ENCODE data around the gene KCNT2. TPM values are rescaled to one million over a fixed set of nuclear protein-coding genes. Genes with fewer than 3 reads are reported as not detected.

The KCNT2 gene
- total and polyA plus RNA-seq, 2 donors (not counting 3 experiments of a cell fraction or from before 2014, with no cell fraction given): 0.46 to 1.6 TPM

DNA sequence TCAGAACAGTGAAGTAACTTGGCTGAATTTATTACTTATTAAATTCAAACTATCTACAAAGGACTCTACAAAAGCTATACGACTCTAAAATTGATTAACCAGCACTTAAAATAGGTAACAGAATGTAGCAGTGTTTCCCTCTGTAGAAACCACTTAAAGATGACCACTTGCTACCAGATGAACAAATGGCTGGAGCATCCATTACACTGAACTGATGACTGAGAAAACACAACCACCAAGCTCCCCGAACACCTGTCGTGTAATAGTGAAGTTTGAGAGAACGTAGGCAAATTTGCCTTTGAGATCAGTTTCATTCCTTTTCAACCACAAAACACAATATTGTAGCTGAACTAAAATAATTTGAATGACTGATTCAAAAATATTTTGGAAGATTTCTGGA lies 226.7 kb downstream of the KCNT2 start:
- TF ChIP-seq FOS (IDR thresholded peaks at IDR 0.05; ENCODE audit: borderline replicate concordance, insufficient read depth, low read length) (no peak), MYC (IDR thresholded peaks at IDR 0.05; ENCODE audit: low read depth, low read length) (no peak)
- TF ChIP-seq, protein P1, sequence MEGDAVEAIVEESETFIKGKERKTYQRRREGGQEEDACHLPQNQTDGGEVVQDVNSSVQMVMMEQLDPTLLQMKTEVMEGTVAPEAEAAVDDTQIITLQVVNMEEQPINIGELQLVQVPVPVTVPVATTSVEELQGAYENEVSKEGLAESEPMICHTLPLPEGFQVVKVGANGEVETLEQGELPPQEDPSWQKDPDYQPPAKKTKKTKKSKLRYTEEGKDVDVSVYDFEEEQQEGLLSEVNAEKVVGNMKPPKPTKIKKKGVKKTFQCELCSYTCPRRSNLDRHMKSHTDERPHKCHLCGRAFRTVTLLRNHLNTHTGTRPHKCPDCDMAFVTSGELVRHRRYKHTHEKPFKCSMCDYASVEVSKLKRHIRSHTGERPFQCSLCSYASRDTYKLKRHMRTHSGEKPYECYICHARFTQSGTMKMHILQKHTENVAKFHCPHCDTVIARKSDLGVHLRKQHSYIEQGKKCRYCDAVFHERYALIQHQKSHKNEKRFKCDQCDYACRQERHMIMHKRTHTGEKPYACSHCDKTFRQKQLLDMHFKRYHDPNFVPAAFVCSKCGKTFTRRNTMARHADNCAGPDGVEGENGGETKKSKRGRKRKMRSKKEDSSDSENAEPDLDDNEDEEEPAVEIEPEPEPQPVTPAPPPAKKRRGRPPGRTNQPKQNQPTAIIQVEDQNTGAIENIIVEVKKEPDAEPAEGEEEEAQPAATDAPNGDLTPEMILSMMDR (IDR thresholded peaks at IDR 0.05; ENCODE audit: extremely low read depth in 1 of 2, insufficient read depth in 1 of 2, low read depth in 1 of 2, low read length in 2 of 2): no peak
- TF ChIP-seq, protein P2, sequence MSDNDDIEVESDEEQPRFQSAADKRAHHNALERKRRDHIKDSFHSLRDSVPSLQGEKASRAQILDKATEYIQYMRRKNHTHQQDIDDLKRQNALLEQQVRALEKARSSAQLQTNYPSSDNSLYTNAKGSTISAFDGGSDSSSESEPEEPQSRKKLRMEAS (IDR thresholded peaks at IDR 0.05; ENCODE audit: insufficient read depth, insufficient read length): no peak
- DNase-seq (ENCODE audit: low read depth, low spot score) (no peak), FAIRE-seq (no peak)
- H3K27ac ChIP-seq (ENCODE audit: insufficient read depth, low read depth, low read length): no peak overlapping the region
- dilution Hi-C loops (cut with MboI; ENCODE audit: extremely low pct_ligation_motif_present, low sequenced_read_pairs) (no loop called here), intact Hi-C loops (cut with micrococcal nuclease) (no loop called here)
- H3K4me2 ChIP-seq (ENCODE audit: insufficient read depth, low read length): no peak overlapping the region
- no peaks in the 10 kb centered on the region for H4K20me1 ChIP-seq (replicated peaks; ENCODE audit: control insufficient read depth, extremely low read depth, insufficient read depth, low read length)
- no TSS peak for BruUV-seq (replicated peaks)
- no peak overlapping the region for H3K4me3 ChIP-seq (replicated peaks in 1 of 3; ENCODE audit: insufficient read depth in 1 of 3, low read depth in 1 of 3, low read length in 3 of 3)
- ChIA-PET CTCF (interaction anchor here (1.2 to 4.7 kb wide), 2 partner anchors 9 to 19 kb away, joined by 3 to 26 read pairs; no protein-coding TSS in a partner anchor), POLR2A (no interaction called here)
- H2AFZ ChIP-seq (ENCODE audit: low read depth, low read length): no peak overlapping the region
- no peaks in the 10 kb centered on the region for H3K79me2 ChIP-seq (ENCODE audit: control insufficient read depth, insufficient read depth, low read length)
- H3K4me1 ChIP-seq (ENCODE audit: control insufficient read depth, extremely low read depth, insufficient read depth, low read length): no peaks in the 10 kb centered on the region
- H3K9ac ChIP-seq (replicated peaks; ENCODE audit: extremely low read depth, insufficient read depth, low read length): no peak overlapping the region
- H3K9me1 ChIP-seq (replicated peaks; ENCODE audit: control insufficient read depth, extremely low read depth, insufficient read depth, low read length): no peaks in the 10 kb centered on the region
- no peaks in the 10 kb centered on the region for H3K9me3 ChIP-seq (replicated peaks; ENCODE audit: control insufficient read depth, insufficient read depth, low read length)
- H3K27me3 ChIP-seq (ENCODE audit: control insufficient read depth in 2 of 2, insufficient read depth in 2 of 2, low read length in 2 of 2): no peaks in the 10 kb centered on the region
- H3K36me3 ChIP-seq (ENCODE audit: control insufficient read depth in 2 of 2, extremely low read depth in 1 of 2, insufficient read depth in 2 of 2, low read length in 2 of 2): no peaks in the 10 kb centered on the region

DNA sequence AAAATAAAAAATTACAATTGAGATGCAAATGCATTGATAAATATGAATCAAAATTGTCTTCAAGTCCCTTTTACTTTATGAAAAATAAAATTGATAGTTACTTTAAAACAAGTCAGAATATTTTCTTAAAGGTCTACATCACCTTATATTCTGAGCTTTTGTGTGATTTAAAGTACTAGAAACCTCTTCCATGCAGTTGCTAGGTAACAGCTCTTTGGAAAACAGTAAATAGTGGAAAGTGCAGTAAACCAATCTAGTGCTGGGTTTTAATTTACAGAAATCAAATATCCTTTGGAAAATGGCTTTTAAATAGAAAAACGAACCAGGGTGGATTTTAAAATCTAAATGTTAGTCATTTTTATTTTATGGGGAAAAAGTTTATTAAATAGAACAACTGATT lies 227.9 kb downstream of the KCNT2 start:
- H3K36me3 ChIP-seq (ENCODE audit: control insufficient read depth in 2 of 2, extremely low read depth in 1 of 2, insufficient read depth in 2 of 2, low read length in 2 of 2): no peaks in the 10 kb centered on the region
- POLR2A ChIA-PET: no interaction called here
- H4K20me1 ChIP-seq (replicated peaks; ENCODE audit: control insufficient read depth, extremely low read depth, insufficient read depth, low read length): no peaks in the 10 kb centered on the region
- no peaks in the 10 kb centered on the region for H3K27me3 ChIP-seq (ENCODE audit: control insufficient read depth in 2 of 2, insufficient read depth in 2 of 2, low read length in 2 of 2)
- CTCF ChIA-PET: interaction anchor here (0.7 kb wide), 1 partner anchor 25 kb away, joined by 3 read pairs; no protein-coding TSS in a partner anchor
- intact Hi-C loops (cut with micrococcal nuclease) (no loop called here), dilution Hi-C loops (cut with MboI; ENCODE audit: extremely low pct_ligation_motif_present, low sequenced_read_pairs) (no loop called here)
- BruUV-seq (replicated peaks): no TSS peak
- H2AFZ ChIP-seq (ENCODE audit: low read depth, low read length): no peak overlapping the region
- no peaks in the 10 kb centered on the region for H3K4me1 ChIP-seq (ENCODE audit: control insufficient read depth, extremely low read depth, insufficient read depth, low read length)
- FAIRE-seq: no peak
- H3K79me2 ChIP-seq (ENCODE audit: control insufficient read depth, insufficient read depth, low read length): no peaks in the 10 kb centered on the region
- no peak overlapping the region for H3K4me3 ChIP-seq (replicated peaks in 1 of 3; ENCODE audit: insufficient read depth in 1 of 3, low read depth in 1 of 3, low read length in 3 of 3)
- DNase-seq (ENCODE audit: low read depth, low spot score): no peak
- H3K9ac ChIP-seq (replicated peaks; ENCODE audit: extremely low read depth, insufficient read depth, low read length): no peak overlapping the region
- H3K9me3 ChIP-seq (replicated peaks; ENCODE audit: control insufficient read depth, insufficient read depth, low read length): no peaks in the 10 kb centered on the region
- no peak overlapping the region for H3K27ac ChIP-seq (ENCODE audit: insufficient read depth, low read depth, low read length)
- no peak overlapping the region for H3K4me2 ChIP-seq (ENCODE audit: insufficient read depth, low read length)
- TF ChIP-seq MYC (IDR thresholded peaks at IDR 0.05; ENCODE audit: low read depth, low read length) (no peak), POLR2A (IDR thresholded peaks at IDR 0.05; ENCODE audit: low read depth, low read length) (no peak), GATA2 (IDR thresholded peaks at IDR 0.05; ENCODE audit: insufficient read depth, insufficient read length, low read depth, low read length) (no peak), POLR2AphosphoS5 (IDR thresholded peaks at IDR 0.05; ENCODE audit: insufficient read depth, low read depth, low read length) (no peak), JUN (IDR thresholded peaks at IDR 0.05; ENCODE audit: borderline replicate concordance, insufficient read depth, insufficient read length, low read depth) (no peak), FOS (IDR thresholded peaks at IDR 0.05; ENCODE audit: borderline replicate concordance, insufficient read depth, low read length) (no peak), EZH2 (IDR thresholded peaks at IDR 0.05; ENCODE audit: borderline replicate concordance, low read depth, low read length, severe bottlenecking) (no peak)
- TF ChIP-seq, protein P1 (IDR thresholded peaks at IDR 0.05; ENCODE audit: extremely low read depth in 1 of 2, insufficient read depth in 1 of 2, low read depth in 1 of 2, low read length in 2 of 2): no peak
- TF ChIP-seq, protein P2 (IDR thresholded peaks at IDR 0.05; ENCODE audit: insufficient read depth, insufficient read length): no peak
- no peaks in the 10 kb centered on the region for H3K9me1 ChIP-seq (replicated peaks; ENCODE audit: control insufficient read depth, extremely low read depth, insufficient read depth, low read length)
